ENCODE results near the gene UTS2R. TPM values are rescaled to one million over a fixed set of nuclear protein-coding genes. Genes with fewer than 3 reads are reported as not detected.

UTS2R gene
- polyA plus RNA-seq, 1 donor (not counting 4 experiments of a cell fraction or from before 2014, with no cell fraction given) = not detected

GRCh38 chr17:82403662-82404660, 32.4 kb downstream of the UTS2R start:
- TF ChIP-seq CTCF (optimal IDR thresholded peaks at IDR 0.05 in 1 of 3, IDR thresholded peaks at IDR 0.05 in 1 of 3, conservative IDR thresholded peaks at IDR 0.05 in 1 of 3; ENCODE audit: extremely low read depth in 1 of 3, insufficient read depth in 2 of 3, low read length in 3 of 3) (no peak), EZH2 (IDR thresholded peaks at IDR 0.05; ENCODE audit: low read length) (no peak)
- dilution Hi-C loops (cut with MboI; ENCODE audit: extremely low pct_ligation_motif_present, low sequenced_read_pairs) = no loop called here
- no peak for FAIRE-seq

GRCh38 chr17:82405051-82405450, 33.5 kb downstream of the UTS2R start:
- H3K4me3 ChIP-seq (ENCODE audit: control insufficient read depth in 2 of 3, extremely low read depth in 1 of 3, insufficient read depth in 2 of 3, low read depth in 1 of 3, low read length in 3 of 3) = no peak overlapping the region
- peaks cover 2% of the 10 kb centered on the region for H4K20me1 ChIP-seq (ENCODE audit: control insufficient read depth, extremely low read depth, insufficient read depth, low read length)
- no peak for FAIRE-seq
- H2AFZ ChIP-seq (ENCODE audit: control insufficient read depth, low read length) = no peak overlapping the region
- no peak for TF ChIP-seq EZH2 (IDR thresholded peaks at IDR 0.05; ENCODE audit: low read length)
- TF ChIP-seq CTCF (optimal IDR thresholded peaks at IDR 0.05 in 1 of 3, IDR thresholded peaks at IDR 0.05 in 1 of 3, conservative IDR thresholded peaks at IDR 0.05 in 1 of 3; ENCODE audit: extremely low read depth in 1 of 3, insufficient read depth in 2 of 3, low read length in 3 of 3) = no peak
- DNase-seq (ENCODE audit: low read depth, low spot score) = no peak
- H3K9ac ChIP-seq (ENCODE audit: control insufficient read depth, extremely low read depth, insufficient read depth, low read length) = no peak overlapping the region
- H3K79me2 ChIP-seq (ENCODE audit: control insufficient read depth, insufficient read depth, low read length) = no peaks in the 10 kb centered on the region
- no peaks in the 10 kb centered on the region for H3K4me1 ChIP-seq (ENCODE audit: control insufficient read depth, extremely low read depth, insufficient read depth, low read length)
- H3K36me3 ChIP-seq (ENCODE audit: control insufficient read depth in 2 of 2, extremely low read depth in 1 of 2, insufficient read depth in 2 of 2, low read length in 2 of 2) = peaks cover 2 to 8% of the 10 kb centered on the region in 2 experiments
- no peaks in the 10 kb centered on the region for H3K9me3 ChIP-seq (ENCODE audit: control insufficient read depth, low read depth, low read length)
- H3K27me3 ChIP-seq (ENCODE audit: control insufficient read depth, extremely low read depth, insufficient read depth, low read length) = no peaks in the 10 kb centered on the region
- no peak overlapping the region for H3K4me2 ChIP-seq (ENCODE audit: control insufficient read depth, extremely low read depth, insufficient read depth, low read depth, low read length)
- dilution Hi-C loops (cut with MboI; ENCODE audit: extremely low pct_ligation_motif_present, low sequenced_read_pairs) = no loop called here
- H3K9me1 ChIP-seq (ENCODE audit: control insufficient read depth, extremely low read depth, insufficient read depth, low read length) = no peaks in the 10 kb centered on the region
- H3K27ac ChIP-seq (ENCODE audit: control insufficient read depth, insufficient read depth, low read length) = no peak overlapping the region

More at GRCh38 chr17:82403662-82404660, 32.4 kb downstream of the UTS2R start:
- Histone ChIP-seq H3K4me1 (ENCODE audit: control insufficient read depth, extremely low read depth, insufficient read depth, low read length) (no peaks in the 10 kb centered on the region), H4K20me1 (ENCODE audit: control insufficient read depth, extremely low read depth, insufficient read depth, low read length) (no peaks in the 10 kb centered on the region), H2AFZ (ENCODE audit: control insufficient read depth, low read length) (no peak overlapping the region), H3K27me3 (ENCODE audit: control insufficient read depth, extremely low read depth, insufficient read depth, low read length) (no peaks in the 10 kb centered on the region), H3K27ac (ENCODE audit: control insufficient read depth, insufficient read depth, low read length) (no peak overlapping the region), H3K9me1 (ENCODE audit: control insufficient read depth, extremely low read depth, insufficient read depth, low read length) (no peaks in the 10 kb centered on the region), H3K9ac (ENCODE audit: control insufficient read depth, extremely low read depth, insufficient read depth, low read length) (no peak overlapping the region), H3K79me2 (ENCODE audit: control insufficient read depth, insufficient read depth, low read length) (no peaks in the 10 kb centered on the region), H3K9me3 (ENCODE audit: control insufficient read depth, low read depth, low read length) (no peaks in the 10 kb centered on the region), H3K4me2 (ENCODE audit: control insufficient read depth, extremely low read depth, insufficient read depth, low read depth, low read length) (no peak overlapping the region), H3K4me3 (ENCODE audit: control insufficient read depth in 2 of 3, extremely low read depth in 1 of 3, insufficient read depth in 2 of 3, low read depth in 1 of 3, low read length in 3 of 3) (no peak overlapping the region), H3K36me3 (ENCODE audit: control insufficient read depth in 2 of 2, extremely low read depth in 1 of 2, insufficient read depth in 2 of 2, low read length in 2 of 2) (peaks cover 2 to 8% of the 10 kb centered on the region in 2 experiments)
- no peak for DNase-seq (ENCODE audit: low read depth, low spot score)
